ENCODE results near the gene MAS1L.

- TF ChIP-seq CTCF (IDR thresholded peaks at IDR 0.05) (no peak), POLR2A (IDR thresholded peaks at IDR 0.05) (no peak), EP300 (IDR thresholded peaks at IDR 0.05) (no peak)
Observed at GRCh38 chr6:29507319-29507718, 19.6 kb upstream of the MAS1L start.

Data from tibial nerve (tissue), 4 donors.